Pons (tissue), 1 donor: ENCODE data around the gene ZNF385D.
"Not testable (repeated sequence)": the region's sequence is repeated elsewhere in the genome, so short reads cannot be mapped to it uniquely, and the experiment has no call there.

Experiments used
- DNase-seq: peaks from one replicate; pipeline ENCODE4 v3.0.0-alpha.2; 2016; ENCODE audit warnings: low spot score

ZNF385D gene

DNA sequence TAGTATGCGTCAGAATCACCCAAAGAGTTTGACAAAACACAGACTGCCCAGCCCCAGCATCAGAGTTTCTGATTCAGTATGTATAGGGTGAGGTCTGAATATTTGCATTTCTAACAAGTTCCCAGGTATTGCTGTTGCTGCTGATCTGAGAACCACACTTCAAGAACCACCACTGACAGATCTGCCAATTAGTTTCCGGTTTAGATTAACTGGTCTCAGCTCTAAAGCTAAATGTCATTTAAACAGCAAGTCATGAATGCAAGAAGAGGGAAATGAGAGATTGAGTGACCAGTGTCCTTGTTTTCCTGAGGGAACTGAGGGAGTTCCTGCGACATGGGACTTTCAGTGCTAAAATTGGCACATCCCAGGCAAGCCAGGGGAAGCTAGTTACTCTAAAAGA is 305.0 kb downstream of the ZNF385D start:
- no peak for DNase-seq

DNA sequence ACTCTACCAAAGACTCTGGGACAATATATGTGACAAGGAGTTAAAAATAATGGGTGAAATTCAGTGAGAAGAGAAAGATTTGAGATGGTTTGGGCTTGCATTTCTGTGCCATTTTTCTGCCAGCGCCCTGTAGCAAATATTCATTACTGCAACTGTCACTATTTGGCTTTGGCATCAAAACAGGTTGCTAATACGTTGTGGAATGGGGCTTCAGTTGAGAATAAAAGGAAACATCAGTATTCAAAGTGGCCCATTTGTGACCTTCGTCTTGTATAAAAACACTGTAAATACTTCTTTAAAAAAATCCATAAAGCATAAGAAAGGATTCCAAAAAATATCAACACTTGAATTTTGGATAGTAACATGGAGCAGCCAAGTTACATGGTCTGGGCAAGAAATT is 309.2 kb downstream of the ZNF385D start:
- DNase-seq = no peak

DNA sequence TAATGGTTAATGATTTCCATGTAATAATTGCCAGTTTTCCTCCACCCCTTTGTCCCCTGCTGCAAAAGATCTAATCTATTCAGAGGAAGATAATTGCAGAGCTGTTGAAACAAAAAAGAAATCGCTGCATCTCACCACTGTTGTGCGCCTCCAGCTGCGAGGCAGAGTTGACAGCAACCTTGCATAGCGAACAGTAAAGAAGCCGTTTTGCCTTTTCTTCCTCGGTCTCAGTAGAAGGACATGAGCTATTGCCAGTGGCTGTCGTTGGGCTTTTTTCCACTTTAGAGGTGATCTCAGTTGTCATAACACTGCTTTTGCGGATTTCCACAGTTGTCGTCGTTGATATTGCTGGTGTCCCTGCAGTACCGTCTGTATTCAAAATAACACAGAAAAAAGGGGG is 314.2 kb downstream of the ZNF385D start:
- DNase-seq = no peak

DNA sequence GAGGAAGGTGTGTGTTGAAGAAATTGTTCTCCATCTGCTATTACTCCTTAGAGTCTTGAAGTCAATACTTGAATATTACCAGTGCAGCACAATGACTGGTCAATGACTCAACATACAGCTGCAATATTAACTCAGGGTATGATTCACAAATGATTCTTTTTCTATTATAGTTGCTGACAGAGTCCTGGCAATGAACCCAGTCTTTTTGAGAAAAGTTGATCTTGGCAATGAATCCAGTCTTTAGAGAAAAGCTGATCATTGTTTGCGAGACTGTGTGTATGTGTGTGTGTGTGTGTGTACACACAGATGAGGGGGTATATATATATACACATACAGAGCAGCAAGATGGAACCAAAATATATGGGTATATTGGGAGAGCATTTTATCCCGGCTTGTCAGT is 315.1 kb downstream of the ZNF385D start:
- DNase-seq = no peak

DNA sequence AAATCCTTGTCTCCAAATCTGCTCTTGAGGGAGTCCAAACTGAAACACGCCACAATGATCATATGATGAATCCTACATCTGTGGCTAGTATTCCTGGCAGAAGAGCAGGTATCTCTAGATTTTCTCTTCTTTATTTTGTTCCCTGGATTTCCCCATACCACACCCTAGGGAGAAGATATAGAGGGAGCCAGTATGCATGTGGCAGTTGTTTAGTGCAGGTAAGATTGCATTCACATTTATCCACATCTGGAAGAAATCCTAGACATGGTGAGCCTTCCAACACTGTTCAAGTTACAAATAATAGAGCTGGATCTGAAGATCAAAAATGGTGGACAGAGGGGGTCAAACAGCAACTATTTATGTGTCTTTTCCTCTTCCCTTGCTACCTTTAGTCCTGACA is 316.7 kb downstream of the ZNF385D start:
- DNase-seq = no peak

DNA sequence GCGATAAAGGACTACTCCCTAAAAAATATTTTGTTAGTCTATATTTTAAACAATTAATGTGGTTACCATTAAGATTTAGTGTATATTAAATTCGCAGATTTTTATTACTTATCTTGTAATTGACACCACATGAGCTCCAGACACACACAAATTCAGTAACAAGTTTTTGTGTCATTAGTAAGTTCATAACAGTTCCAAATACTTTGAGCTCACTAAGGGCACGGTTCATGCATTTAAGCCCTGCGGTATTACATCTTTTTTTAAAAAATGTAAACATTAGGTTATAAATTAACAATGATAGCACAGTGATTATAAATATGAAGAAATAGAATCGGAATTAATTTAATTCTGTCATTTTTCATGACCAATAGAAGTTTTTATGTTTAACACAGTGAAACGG is 317.3 kb downstream of the ZNF385D start:
- no peak for DNase-seq

DNA sequence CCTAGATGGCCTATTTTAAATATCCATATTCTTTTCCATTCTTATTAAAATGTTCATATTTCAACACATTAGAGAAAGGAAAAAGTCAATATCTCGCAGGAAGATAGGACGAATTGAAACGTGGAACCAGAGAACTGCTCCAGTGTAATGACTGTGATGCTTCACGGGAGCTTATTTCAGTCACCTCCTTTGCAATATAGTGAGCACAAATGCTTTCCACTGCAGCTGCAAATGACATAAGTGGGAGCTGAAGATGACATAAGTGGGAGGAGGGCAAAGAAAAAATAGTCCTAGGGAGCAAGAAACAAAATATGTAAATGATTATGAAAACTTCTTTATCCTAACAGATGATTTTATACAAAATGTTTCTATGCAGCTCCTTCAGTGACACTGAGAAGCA is 324.1 kb downstream of the ZNF385D start:
- DNase-seq = no peak

DNA sequence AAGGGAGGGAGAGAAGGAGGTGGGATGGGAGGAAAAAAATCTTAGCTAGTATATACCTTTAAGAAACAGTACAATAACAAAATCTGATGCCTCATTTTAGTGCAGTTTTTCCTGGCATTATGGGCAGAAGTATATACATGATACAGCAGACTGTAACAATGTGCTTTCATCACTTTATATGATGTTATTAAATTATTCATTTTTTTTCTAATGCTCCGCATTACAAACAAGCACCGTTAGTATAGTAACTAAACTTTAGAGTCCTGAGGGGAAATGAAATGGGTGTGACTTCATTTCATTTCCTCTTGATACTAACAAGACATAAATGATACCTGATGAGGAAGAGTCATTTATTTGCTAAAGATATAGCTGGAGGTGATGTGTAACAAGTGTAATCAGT is 325.3 kb downstream of the ZNF385D start:
- no peak for DNase-seq

DNA sequence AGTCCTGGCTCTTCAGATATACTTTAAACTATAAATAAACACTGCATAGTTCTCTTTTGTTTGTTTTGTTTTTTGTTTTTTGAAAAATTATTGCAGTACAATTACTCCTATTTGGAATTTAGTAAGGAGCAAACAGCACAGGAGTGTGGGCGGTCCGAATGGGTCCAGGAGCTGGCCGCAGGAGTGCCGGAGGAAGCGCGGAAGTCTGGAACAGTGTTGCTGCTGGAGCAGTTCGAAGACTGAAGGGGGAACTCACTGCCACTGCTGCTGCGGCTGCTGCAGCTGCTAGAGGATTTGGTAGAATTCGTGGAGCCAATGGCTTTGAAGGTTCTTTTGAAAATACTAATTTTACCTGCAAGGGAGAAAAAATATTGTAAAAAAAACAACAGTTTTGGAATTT is 329.9 kb downstream of the ZNF385D start:
- no peak for DNase-seq

DNA sequence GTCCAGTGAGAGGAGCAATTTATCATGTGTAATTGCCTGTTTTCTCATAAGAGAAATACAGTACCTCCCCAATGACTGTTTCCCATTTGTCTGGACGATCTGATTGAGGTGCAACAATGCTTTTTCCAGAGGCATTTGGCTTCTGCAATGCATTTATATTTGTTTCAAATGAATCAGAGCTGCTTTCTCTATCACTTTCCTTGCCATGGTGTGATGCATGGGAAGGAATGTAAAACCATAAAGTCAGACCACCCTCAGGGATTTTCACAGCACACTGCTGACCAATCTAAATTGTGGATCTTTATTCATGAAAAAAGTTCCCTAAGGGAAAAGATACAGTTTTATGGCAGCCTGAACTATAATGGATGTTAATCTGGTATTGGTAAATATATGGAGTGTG is 333.0 kb downstream of the ZNF385D start:
- no peak for DNase-seq

DNA sequence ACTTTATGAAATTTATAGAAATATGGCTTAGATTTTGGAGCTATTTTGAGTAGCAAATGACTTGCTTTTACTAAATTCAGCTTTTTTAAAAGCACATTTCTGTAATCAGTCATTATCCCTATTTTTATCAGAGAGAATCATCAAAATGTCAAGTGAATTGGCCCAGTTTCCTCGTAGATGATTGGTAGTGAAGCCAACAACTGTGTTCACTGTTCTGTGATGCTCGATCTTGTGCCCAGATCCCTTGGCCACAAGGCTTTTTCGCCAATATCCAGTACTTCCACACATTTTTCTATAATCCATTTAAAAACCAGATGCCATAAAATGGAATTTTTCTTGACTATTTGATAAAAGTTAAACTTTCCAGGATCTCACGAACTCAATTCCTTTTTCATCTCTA is 336.5 kb downstream of the ZNF385D start:
- DNase-seq = no peak

DNA sequence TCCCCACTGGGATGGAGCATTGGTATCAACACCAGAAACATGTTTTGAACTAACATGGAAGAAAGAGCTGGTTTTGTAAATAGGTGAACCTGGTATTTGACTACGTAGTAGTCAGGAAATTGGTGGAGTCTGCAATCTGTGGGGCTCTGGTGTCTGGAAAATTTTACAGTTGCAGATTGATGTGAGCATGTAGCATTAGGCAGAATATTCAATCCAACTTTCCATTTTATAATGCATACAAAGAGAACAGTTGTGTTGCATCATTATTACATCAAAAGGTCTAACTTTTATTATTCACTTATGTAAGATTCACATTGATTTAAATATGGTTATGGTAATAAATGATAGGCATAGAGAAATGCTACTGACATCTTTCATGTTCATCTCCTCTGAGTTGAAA is 340.0 kb downstream of the ZNF385D start:
- no peak for DNase-seq

DNA sequence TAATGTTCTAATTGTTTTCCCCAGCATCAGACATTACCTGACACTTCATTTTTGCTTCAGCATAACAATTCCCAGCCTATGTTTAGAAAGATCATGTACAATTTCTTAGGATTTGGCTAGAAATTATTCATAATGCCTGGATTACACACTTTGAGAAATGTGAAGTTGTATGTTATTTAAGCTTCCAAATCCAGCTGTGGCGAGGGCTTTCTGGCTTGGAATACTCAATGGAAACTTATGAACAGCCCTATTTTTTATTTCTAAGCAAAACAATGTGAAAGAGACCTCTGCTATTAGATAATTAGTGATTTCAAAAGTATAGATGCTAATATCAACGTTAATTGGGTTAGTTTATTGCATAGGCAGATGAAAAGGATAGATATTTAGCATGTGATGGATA is 341.6 kb downstream of the ZNF385D start:
- DNase-seq = no peak

DNA sequence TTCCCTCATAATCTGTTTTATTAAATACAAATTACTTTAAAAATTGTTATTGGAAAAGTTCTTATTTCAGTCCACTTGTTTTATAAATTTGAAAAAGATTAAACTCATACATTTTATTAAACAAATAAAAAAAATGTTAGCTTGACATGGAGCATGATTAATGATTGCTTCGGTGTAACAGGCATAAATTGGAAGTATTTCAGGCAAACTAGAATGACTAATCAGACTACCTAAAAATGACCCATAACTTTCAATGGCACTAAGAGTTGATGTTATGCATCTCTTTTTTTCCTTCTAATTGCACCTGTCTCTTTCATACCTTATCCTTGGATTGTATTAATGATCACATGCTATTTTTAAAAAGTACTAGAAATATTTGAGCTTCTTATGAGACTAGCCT is 343.3 kb downstream of the ZNF385D start:
- DNase-seq = no peak

DNA sequence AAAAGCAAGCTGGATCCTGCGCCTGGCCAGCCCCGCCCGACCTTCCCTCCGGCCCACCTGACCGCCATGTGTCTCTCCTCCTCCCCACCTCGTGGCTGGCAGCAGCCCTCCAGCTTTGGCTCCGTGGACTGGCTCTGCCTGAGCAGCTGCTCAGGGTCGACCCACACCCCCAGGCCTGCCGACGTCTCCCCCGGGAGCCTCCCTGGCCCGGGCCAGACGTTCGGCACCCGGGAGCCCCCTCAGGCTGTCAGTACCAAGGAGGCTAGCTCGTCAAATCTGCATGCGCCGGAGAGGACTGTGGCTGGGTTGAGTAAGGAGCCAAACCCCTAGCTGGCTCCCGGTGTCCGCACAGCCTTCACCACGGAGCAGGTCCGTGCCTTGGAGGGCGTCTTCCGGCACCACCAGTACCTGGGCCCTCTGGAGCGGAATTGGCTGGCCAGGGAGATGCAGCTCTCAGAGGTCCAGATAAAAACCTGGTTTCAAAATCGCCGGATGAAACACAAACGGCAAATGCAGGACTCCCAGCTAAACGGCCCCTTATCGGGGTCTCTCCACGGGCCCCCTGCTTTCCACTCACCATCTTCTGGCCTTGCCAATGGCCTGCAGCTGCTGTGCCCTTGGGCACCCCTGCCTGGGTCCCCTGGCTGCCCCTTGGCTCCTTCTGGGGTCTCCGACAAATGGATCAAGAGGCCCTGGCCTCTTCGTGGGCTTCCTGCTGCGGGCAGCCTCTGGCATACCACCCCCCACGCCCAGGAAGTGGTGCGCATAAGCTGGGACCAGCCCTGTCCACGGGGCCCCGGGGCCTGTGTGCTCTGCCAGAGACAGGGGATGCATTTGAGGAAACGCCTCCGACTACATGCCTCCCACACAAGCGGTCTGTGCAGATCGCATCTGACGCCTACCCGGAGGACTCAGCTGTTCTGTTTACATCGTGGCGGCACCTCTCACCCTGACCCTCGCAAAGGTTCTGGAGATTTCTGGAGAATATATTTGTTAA is 345.0 kb downstream of the ZNF385D start:
- no peak for DNase-seq

DNA sequence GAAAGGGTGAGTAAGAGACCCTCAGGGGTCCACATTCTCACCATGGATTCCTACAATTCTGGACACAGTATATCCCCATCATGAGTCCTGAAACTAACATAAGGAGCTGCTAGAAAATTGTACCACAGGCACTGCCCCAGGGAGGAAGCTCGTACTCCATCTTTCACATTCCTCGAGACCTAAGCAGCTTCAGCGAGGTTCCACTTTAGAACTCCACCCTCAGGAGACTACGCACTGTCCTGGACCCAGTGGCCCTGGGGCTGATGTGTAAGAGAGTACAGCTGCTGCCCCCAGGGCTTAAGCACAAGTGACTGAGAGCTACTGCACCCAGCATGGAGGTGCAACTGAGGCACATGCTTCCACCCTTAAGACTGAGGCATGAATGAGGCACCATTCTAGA is 352.5 kb downstream of the ZNF385D start:
- DNase-seq = no peak

DNA sequence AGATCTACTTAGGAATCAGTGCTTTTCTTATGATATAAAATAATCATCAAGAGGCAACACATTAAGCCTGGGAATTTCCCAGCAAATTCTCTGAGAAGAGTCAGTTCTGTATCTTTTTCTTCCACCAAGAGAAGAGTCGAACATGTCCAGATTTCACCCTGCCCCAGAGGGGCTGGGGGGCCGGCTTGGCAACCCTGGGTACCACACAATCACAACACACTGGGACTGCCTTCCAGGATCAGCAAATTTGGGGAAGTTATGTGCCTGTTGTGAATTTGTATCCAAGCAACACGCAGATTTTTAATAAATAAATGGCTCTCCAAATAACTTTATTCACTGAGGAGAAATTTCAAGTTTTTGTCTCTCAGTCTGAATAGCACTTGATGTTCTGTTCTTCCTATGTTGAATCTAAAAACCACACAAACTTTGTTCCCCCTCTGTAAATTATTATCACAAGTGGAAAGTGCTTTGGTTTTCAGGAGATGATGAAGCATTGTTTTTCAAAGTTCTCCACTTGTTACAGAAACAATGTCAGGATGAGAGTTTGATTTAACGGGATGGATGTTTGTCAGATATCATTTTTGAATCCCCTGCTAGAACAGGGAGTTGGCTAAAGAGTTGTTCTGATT is 357.2 kb downstream of the ZNF385D start:
- DNase-seq = no peak

DNA sequence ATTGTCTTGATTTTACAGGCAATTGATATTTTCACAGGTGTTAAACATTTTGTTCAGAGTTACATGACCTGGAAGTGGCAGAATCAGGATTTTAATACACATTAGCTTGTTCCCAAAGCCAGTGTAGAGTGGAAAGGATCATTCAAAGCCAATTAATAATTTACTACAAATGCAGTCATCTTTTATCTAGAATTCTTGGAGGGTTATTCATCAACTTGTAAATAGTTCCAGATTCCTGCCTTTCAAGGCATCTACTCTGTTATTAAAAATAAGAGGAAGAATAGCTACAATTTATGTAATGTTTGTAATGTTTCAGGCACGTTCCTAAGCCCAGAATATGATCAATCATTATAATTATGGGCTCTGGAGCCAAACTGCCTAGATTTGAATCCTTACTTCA is 358.5 kb downstream of the ZNF385D start:
- no peak for DNase-seq

DNA sequence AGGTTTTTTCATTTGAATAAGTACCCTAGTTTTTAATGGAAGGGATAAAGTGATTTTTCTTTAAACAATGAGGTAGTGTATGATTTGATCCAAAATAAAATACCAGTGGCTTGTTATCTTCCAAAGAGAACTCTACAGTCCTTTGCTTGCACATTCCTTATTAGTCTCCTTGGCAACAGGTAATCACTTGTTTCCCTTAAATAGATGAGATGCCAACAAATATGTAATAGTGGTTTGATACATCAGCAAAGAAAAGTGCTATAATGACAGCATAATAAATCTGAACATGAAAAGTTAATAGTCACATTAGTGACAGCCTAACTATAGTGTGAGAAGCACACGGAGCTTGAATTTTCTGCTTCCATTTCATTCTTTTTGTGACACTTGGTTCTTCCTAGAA is 360.2 kb downstream of the ZNF385D start:
- DNase-seq = no peak

DNA sequence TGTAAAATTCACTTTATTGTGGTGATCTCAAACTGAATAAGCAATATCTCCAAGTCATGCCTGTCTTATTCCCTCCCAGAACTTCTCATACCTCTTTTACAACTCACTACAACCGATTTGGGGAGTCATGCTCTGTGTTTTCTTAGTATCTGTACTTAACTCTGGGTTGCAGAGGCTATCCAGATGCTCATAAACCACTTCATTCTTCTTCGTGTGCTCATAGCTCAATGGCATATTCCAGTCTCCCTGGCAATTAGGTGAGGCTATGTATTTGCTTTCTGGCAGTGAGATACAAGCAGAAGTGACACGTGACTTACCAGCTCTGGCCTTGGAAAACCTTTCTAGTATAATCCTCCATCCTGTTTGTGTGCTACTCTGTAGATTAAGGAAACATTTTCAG is 360.9 kb downstream of the ZNF385D start:
- no peak for DNase-seq

DNA sequence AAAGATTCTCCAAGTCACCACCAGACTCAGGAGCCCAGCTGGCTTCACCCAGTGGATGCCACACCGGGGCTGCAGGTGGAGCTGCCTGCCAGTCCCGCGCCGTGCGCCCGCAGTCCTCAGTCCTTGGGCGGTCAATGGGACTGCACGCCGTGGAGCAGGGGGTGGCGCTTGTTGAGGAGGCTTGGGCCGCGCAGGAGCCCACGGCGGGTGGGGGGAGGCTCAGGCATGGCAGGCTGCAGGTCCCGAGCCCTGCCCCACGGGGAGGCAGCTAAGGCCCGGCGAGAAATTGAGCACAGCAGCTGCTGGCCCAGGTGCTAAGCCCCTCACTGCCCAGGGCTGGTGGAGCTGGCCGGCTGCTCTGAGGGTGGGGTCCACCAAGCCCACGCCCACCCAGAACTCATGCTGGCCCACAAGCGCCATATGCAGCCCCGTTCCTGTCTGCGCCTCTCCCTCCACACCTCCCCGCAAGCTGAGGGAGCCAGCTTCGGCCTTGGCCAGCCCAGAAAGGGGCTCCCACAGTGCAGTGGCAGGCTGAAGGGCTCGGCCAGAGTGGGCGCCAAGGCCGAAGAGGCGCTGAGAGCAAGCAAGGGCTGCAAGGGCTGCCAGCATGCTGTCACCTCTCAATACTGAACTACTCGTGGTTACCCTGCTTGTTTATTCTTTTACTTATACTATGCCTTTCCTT is 363.7 kb downstream of the ZNF385D start:
- not testable (repeated sequence) for DNase-seq

DNA sequence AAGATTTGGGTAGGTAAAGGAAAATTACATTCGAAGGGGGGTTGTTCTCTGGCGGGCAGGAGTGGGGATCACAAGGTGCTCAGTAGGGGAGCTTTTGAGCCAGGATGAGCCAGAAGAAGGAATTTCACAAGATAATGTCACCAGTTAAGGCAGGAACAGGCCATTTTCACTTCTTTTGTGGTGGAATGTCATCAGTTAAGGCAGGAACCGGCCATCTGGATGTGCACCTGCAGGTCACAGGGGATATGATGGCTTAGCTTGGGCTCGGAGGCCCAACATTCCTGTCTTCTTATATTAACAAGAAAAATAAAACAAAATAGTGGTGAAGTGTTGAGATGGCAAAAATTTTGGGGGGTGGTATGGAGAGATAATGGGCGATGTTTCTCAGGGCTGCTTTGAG is 373.0 kb downstream of the ZNF385D start:
- DNase-seq = not testable (repeated sequence)
